Astrocyte (in vitro differentiated cells and primary cell): ENCODE measurements around the gene PTMS. TPM values are rescaled to one million over a fixed set of nuclear protein-coding genes. Genes with fewer than 3 reads are reported as not detected.

Experiments
- DNase-seq: peaks from one replicate; pipeline ENCODE4 v3.0.0-alpha.2; 2010; ENCODE audit warnings: low read depth
- FAIRE-seq: peaks from 2 replicates; lab custom pipeline; 2011; peaks lifted over from hg19 to GRCh38; lab: Jason Lieb, UNC
- H2AFZ ChIP-seq: 2 replicates; pipeline ENCODE4 v1.6.0; 2012; ENCODE audit warnings: low read depth, low read length, inconsistent platforms
- H3K27ac ChIP-seq: 2 replicates; pipeline ENCODE4 v1.5.1; 2011; ENCODE audit warnings: low read depth, low read length, inconsistent platforms
- H3K27me3 ChIP-seq: 2 replicates; pipeline ENCODE4 v1.6.0; 2011; ENCODE audit warnings: low read length, inconsistent platforms; ENCODE audit not compliant: insufficient read depth
- H3K36me3 ChIP-seq: 2 replicates; pipeline ENCODE4 v1.5.1; 2011; ENCODE audit warnings: low read length, inconsistent platforms; ENCODE audit not compliant: insufficient read depth
- H3K4me1 ChIP-seq: 2 replicates; pipeline ENCODE4 v1.5.1; 2011; ENCODE audit warnings: low read length, inconsistent platforms; ENCODE audit not compliant: insufficient read depth
- H3K4me2 ChIP-seq: 2 replicates; pipeline ENCODE4 v1.6.0; 2012; ENCODE audit warnings: low read length, inconsistent platforms
- H3K4me3 ChIP-seq: 2 replicates; pipeline ENCODE4 v1.5.1; 2011; ENCODE audit warnings: low read depth, mild to moderate bottlenecking, low read length, inconsistent platforms; ENCODE audit not compliant: insufficient read depth
- H3K79me2 ChIP-seq: 2 replicates; pipeline ENCODE4 v1.6.0; 2012; ENCODE audit warnings: mild to moderate bottlenecking, low read length, inconsistent platforms; ENCODE audit not compliant: insufficient read depth
- H3K9ac ChIP-seq: 2 replicates; pipeline ENCODE4 v1.6.0; 2012; ENCODE audit warnings: mild to moderate bottlenecking, low read length, inconsistent platforms
- H3K9me3 ChIP-seq: 2 replicates; pipeline ENCODE4 v1.5.1; 2012; ENCODE audit warnings: low read depth, mild to moderate bottlenecking, low read length, inconsistent platforms; ENCODE audit not compliant: insufficient read depth
- H4K20me1 ChIP-seq: 2 replicates; pipeline ENCODE4 v1.6.0; 2012; ENCODE audit warnings: low read length, inconsistent platforms; ENCODE audit not compliant: insufficient read depth
- H3K27ac Mint-ChIP-seq: one replicate; pipeline ENCODE4 v1.8.0; 2021; ENCODE audit warnings: mild to moderate bottlenecking, mixed read lengths; ENCODE audit not compliant: unreplicated experiment
- H3K27me3 Mint-ChIP-seq: one replicate; pipeline ENCODE4 v1.8.0; 2021; ENCODE audit warnings: low read depth, mixed read lengths; ENCODE audit not compliant: unreplicated experiment
- H3K36me3 Mint-ChIP-seq: one replicate; pipeline ENCODE4 v1.8.0; 2021; ENCODE audit warnings: low read depth, mixed read lengths; ENCODE audit not compliant: unreplicated experiment
- H3K4me1 Mint-ChIP-seq: one replicate; pipeline ENCODE4 v1.8.0; 2021; ENCODE audit warnings: low read depth, mixed read lengths; ENCODE audit not compliant: unreplicated experiment
- H3K4me3 Mint-ChIP-seq: one replicate; pipeline ENCODE4 v1.8.0; 2021; ENCODE audit warnings: mild to moderate bottlenecking, moderate library complexity, mixed read lengths; ENCODE audit not compliant: unreplicated experiment
- H3K9me3 Mint-ChIP-seq: one replicate; pipeline ENCODE4 v1.8.0; 2021; ENCODE audit warnings: mild to moderate bottlenecking, mixed read lengths; ENCODE audit not compliant: unreplicated experiment
- EZH2 ChIP-seq: IDR thresholded peaks from 2 replicates; pipeline ENCODE4 v1.6.1; 2012; ENCODE audit warnings: mild to moderate bottlenecking, low read length, inconsistent platforms; ENCODE audit not compliant: insufficient read depth
- total RNA-seq: library from RNA; stranded (reverse); gene quantifications from 2 replicates; pipeline ENCODE4 v1.2.1, GENCODE V29; 2021
- TF ChIP-seq, protein P1 (sequence below): IDR thresholded peaks from 2 replicates; pipeline ENCODE4 v1.5.1; 2011; ENCODE audit warnings: low read depth, mild to moderate bottlenecking, inconsistent platforms, low read length, moderate library complexity; ENCODE audit not compliant: insufficient read depth

The PTMS gene
- total RNA-seq, 1 donor from 2014 or later: 510 TPM

DNA sequence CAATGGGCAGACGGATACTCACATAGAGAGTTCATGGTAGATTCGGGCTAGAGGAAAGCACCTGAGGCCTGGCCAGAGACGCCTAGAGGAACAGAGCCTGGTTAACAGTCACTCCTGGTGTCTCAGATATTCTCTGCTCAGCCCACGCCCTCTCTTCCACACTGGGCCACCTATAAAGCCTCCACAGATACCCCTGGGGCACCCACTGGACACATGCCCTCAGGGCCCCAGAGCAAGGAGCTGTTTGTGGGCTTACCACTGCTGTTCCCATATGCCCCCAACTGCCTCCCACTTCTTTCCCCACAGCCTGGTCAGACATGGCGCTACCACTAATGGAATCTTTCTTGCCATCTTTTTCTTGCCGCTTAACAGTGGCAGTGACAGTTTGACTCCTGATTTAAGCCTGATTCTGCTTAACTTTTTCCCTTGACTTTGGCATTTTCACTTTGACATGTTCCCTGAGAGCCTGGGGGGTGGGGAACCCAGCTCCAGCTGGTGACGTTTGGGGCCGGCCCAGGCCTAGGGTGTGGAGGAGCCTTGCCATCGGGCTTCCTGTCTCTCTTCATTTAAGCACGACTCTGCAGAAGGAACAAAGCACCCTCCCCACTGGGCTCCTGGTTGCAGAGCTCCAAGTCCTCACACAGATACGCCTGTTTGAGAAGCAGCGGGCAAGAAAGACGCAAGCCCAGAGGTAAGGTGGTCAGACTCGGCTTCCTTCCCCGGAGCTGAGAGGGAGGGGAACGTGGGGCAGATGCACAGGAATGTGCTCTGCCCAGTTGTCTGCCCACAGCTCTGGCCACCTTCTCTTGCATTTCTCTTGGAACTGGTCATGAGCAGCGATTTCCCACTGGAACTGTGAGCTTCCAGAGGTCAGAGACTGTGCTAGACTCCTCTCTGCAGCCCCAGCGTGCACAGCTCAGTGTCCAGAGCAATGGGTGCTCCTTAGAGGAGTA, 23.1 kb downstream of the PTMS start, which contains the start of gene CD4:
Gene CD4 (plus strand): TSS at position 557 of the 953 bp plus-strand sequence. CDS start 10,611 bp downstream, outside the sequence.
- no peak within 1 kb of the TSS for H3K27ac Mint-ChIP-seq
- H3K27me3 Mint-ChIP-seq: peaks cover 28% of the 10 kb centered on the region
- H3K4me1 Mint-ChIP-seq: peaks cover 15% of the 10 kb centered on the region
- H3K27ac ChIP-seq: no peak within 1 kb of the TSS
- no peaks in the 10 kb centered on the region for H3K9me3 Mint-ChIP-seq
- peaks cover 9% of the 10 kb centered on the region for H3K4me1 ChIP-seq
- H3K36me3 ChIP-seq: no peaks in the 10 kb centered on the region
- no peak within 1 kb of the TSS for H3K4me3 Mint-ChIP-seq
- no peaks in the 10 kb centered on the region for H3K79me2 ChIP-seq
- H3K27me3 ChIP-seq: no peaks in the 10 kb centered on the region
- TF ChIP-seq, protein P1, sequence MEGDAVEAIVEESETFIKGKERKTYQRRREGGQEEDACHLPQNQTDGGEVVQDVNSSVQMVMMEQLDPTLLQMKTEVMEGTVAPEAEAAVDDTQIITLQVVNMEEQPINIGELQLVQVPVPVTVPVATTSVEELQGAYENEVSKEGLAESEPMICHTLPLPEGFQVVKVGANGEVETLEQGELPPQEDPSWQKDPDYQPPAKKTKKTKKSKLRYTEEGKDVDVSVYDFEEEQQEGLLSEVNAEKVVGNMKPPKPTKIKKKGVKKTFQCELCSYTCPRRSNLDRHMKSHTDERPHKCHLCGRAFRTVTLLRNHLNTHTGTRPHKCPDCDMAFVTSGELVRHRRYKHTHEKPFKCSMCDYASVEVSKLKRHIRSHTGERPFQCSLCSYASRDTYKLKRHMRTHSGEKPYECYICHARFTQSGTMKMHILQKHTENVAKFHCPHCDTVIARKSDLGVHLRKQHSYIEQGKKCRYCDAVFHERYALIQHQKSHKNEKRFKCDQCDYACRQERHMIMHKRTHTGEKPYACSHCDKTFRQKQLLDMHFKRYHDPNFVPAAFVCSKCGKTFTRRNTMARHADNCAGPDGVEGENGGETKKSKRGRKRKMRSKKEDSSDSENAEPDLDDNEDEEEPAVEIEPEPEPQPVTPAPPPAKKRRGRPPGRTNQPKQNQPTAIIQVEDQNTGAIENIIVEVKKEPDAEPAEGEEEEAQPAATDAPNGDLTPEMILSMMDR: no peak
- TF ChIP-seq EZH2: no peak
- H3K9me3 ChIP-seq: no peaks in the 10 kb centered on the region
- no peak within 1 kb of the TSS for H3K9ac ChIP-seq
- FAIRE-seq (no peak), DNase-seq (no peak)
- H3K4me3 ChIP-seq: no peak within 1 kb of the TSS
- no peaks in the 10 kb centered on the region for H3K36me3 Mint-ChIP-seq
- H2AFZ ChIP-seq: no peak within 1 kb of the TSS
- H3K4me2 ChIP-seq: no peak within 1 kb of the TSS
- no peaks in the 10 kb centered on the region for H4K20me1 ChIP-seq

DNA sequence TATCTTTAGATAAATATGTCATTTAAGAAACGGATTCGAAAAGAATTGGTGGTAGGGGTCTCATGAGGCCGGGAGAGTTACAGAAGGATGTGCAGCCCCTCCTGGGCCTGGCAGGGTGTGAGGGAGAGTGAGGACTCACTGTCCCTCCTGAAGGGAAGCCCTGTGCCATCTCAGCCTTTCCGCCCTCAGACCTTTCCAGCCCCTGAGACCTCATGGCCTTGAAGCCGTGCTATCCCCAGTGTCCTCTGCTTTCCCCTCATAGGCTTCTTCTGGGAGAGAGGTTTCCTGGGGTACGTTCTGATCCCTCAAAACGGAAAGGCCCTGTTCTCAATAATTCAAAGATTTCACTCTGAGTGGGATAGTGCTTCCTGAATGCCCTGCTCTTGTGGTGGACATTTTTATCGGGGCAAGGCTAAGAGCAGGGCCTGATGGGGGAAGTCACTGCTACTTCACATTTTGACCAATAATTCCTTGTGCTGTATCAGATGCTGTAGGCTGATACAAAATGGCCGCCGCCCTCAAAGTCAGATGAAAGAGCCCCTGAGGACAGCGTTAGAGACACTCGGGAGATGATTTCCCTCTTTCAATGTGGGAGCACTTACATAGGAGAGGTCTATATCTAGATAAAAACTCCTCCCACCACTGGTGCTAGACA, 24.5 kb downstream of the PTMS start:
- FAIRE-seq (no peak), DNase-seq (no peak)
- Mint-ChIP-seq H3K4me3 (no peak overlapping the region), H3K27me3 (peaks cover 36% of the 10 kb centered on the region), H3K9me3 (no peaks in the 10 kb centered on the region), H3K4me1 (peaks cover 15% of the 10 kb centered on the region), H3K27ac (no peak overlapping the region), H3K36me3 (no peaks in the 10 kb centered on the region)
- Histone ChIP-seq H3K9ac (no peak overlapping the region), H3K9me3 (no peaks in the 10 kb centered on the region), H3K27me3 (peaks cover 4% of the 10 kb centered on the region), H3K4me2 (no peak overlapping the region), H4K20me1 (no peaks in the 10 kb centered on the region), H2AFZ (no peak overlapping the region), H3K79me2 (no peaks in the 10 kb centered on the region), H3K4me3 (no peak overlapping the region), H3K4me1 (peaks cover 9% of the 10 kb centered on the region), H3K36me3 (no peaks in the 10 kb centered on the region), H3K27ac (no peak overlapping the region)
- TF ChIP-seq EZH2: no peak
- TF ChIP-seq, protein P1: no peak
